H1 (cell line): ENCODE data around the gene BMPR1A.

Experiments used
- SAP30 ChIP-seq: fragments of 300-600 bp; sonication (generic); IDR thresholded peaks from 2 replicates; pipeline ENCODE4 v1.7.1; 2012; ENCODE audit warnings: low read length, moderate library complexity, mild to moderate bottlenecking, inconsistent platforms; ENCODE audit not compliant: insufficient read depth, insufficient replicate concordance
- SUZ12 ChIP-seq: fragments of 200-600 bp; sonication (generic); IDR thresholded peaks from 2 replicates; pipeline ENCODE4 v1.6.1; 2012; ENCODE audit warnings: mild to moderate bottlenecking, inconsistent platforms, low read length, moderate library complexity, mixed read lengths

DNA sequence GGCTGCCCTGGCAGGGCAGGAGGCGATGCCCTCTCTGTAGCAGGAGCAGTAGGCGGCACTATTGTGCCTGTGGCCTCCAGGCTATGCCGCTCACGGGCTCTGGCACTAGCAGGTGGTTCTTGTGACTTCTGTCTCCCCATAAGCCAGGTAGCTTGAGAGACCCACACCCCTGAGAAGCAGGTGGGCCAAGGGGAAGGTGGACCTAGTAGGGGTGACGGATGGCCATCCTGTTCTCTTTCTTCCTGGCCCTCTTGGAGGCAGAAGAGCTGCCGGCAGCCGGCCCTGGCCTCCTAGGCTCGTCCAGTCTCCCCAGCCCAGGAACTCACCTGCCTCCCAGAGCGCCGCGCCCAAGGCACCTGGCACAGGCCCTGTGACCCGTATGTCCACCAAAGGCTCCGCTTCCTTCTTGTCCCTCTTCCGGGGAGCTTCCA, 185.6 kb downstream of the BMPR1A start:
- TF ChIP-seq SUZ12 (no peak), SAP30 (no peak)
